Progenitor cell of endocrine pancreas (in vitro differentiated cells): ENCODE data around the gene ANKLE1. TPM values are rescaled to one million over a fixed set of nuclear protein-coding genes. Genes with fewer than 3 reads are reported as not detected.

ENCODE experiments used
- DNase-seq: peaks from one replicate; pipeline ENCODE4 v3.0.0; 2021; ENCODE audit warnings: low spot score; ENCODE audit not compliant: unreplicated experiment
- H3K27ac Mint-ChIP-seq: 2 replicates; pipeline ENCODE4 v1.8.0; 2021; ENCODE audit warnings: mild to moderate bottlenecking, moderate library complexity, mixed read lengths
- H3K27me3 Mint-ChIP-seq: 2 replicates; pipeline ENCODE4 v1.8.0; 2021; ENCODE audit warnings: mixed read lengths
- H3K36me3 Mint-ChIP-seq: 2 replicates; pipeline ENCODE4 v1.8.0; 2022; ENCODE audit warnings: mixed read lengths; ENCODE audit not compliant: insufficient read depth
- H3K4me1 Mint-ChIP-seq: 2 replicates; pipeline ENCODE4 v1.8.0; 2021; ENCODE audit warnings: low read depth, mixed read lengths
- H3K4me3 Mint-ChIP-seq: 2 replicates; pipeline ENCODE4 v1.8.0; 2021; ENCODE audit warnings: low read depth, mild to moderate bottlenecking, moderate library complexity, mixed read lengths
- H3K9me3 Mint-ChIP-seq: 2 replicates; pipeline ENCODE4 v1.8.0; 2021; ENCODE audit warnings: low read depth, mixed read lengths
- CTCF ChIP-seq: fragments of 200-600 bp; sonication (generic); IDR thresholded peaks from one replicate; pipeline ENCODE4 v1.5.0; 2021; ENCODE audit warnings: antibody characterized with exemption, mild to moderate bottlenecking; ENCODE audit not compliant: unreplicated experiment
- total RNA-seq: library from RNA; stranded (reverse); gene quantifications from 2 replicates; pipeline ENCODE4 v1.2.1, GENCODE V29; 2021

The ANKLE1 gene
- total RNA-seq, 1 donor from 2014 or later, result 6.4 TPM

- Mint-ChIP-seq H3K4me3 (no peak overlapping the region), H3K27ac (no peak overlapping the region), H3K36me3 (peaks cover 25% of the 10 kb centered on the region), H3K27me3 (no peaks in the 10 kb centered on the region), H3K9me3 (no peaks in the 10 kb centered on the region), H3K4me1 (peaks cover 32% of the 10 kb centered on the region)
- TF ChIP-seq CTCF, result no peak
- no peak for DNase-seq
These were observed 45.5 kb upstream of the ANKLE1 start for GRCh38 chr19:17235971-17236777.

GRCh38 chr19:17236811-17237543 is 44.7 kb upstream of the ANKLE1 start:
- H3K4me3 Mint-ChIP-seq, result peak overlapping the region; percentile 48
- H3K27me3 Mint-ChIP-seq, result no peaks in the 10 kb centered on the region
- TF ChIP-seq CTCF, result no peak
- no peak for DNase-seq
- H3K27ac Mint-ChIP-seq, result no peak overlapping the region
- H3K36me3 Mint-ChIP-seq, result peaks cover 22% of the 10 kb centered on the region
- H3K4me1 Mint-ChIP-seq, result peaks cover 39% of the 10 kb centered on the region
- H3K9me3 Mint-ChIP-seq, result no peaks in the 10 kb centered on the region

- Mint-ChIP-seq H3K27me3 (no peaks in the 10 kb centered on the region), H3K9me3 (no peaks in the 10 kb centered on the region), H3K4me3 (no peak overlapping the region), H3K27ac (peak overlapping the region; percentile 80), H3K4me1 (peaks cover 45% of the 10 kb centered on the region), H3K36me3 (peaks cover 19% of the 10 kb centered on the region)
- TF ChIP-seq CTCF, result no peak
- no peak for DNase-seq
These were observed 43.7 kb upstream of the ANKLE1 start for GRCh38 chr19:17237747-17238706.

- Mint-ChIP-seq H3K27ac (peak overlapping the region; percentile 97), H3K4me3 (peak overlapping the region; percentile 64), H3K9me3 (no peaks in the 10 kb centered on the region), H3K4me1 (peaks cover 51% of the 10 kb centered on the region), H3K36me3 (peaks cover 12% of the 10 kb centered on the region), H3K27me3 (no peaks in the 10 kb centered on the region)
- DNase-seq, result no peak
- no peak for TF ChIP-seq CTCF
These were observed 41.5 kb upstream of the ANKLE1 start for GRCh38 chr19:17240062-17240752.
